Loucy (cell line): Measurements from ENCODE around the gene OR52W1.

Experiments
- H2AFZ ChIP-seq: fragments of 200-600 bp; sonication (generic); 2 replicates; pipeline ENCODE4 v1.6.0; 2016; ENCODE audit warnings: antibody characterized with exemption, mild to moderate bottlenecking, low read length, moderate library complexity
- H3F3A ChIP-seq: fragments of 200-600 bp; 2 replicates; pipeline ENCODE4 v1.6.0; 2016; ENCODE audit warnings: antibody characterized with exemption, low read depth, mild to moderate bottlenecking
- H3K27me3 ChIP-seq: fragments of 200-600 bp; sonication (generic); 2 replicates; pipeline ENCODE4 v1.6.1; 2014; ENCODE audit warnings: low read length, mild to moderate bottlenecking; ENCODE audit not compliant: insufficient read depth, poor library complexity, severe bottlenecking
- H3K36me3 ChIP-seq: fragments of 200-600 bp; sonication (generic); 2 replicates; pipeline ENCODE4 v1.6.1; 2016; ENCODE audit warnings: low read length; ENCODE audit not compliant: insufficient read depth
- H3K4me1 ChIP-seq: fragments of 200-600 bp; sonication (generic); 2 replicates; pipeline ENCODE4 v1.5.1; 2014; ENCODE audit warnings: low read length, mild to moderate bottlenecking; ENCODE audit not compliant: insufficient read depth, poor library complexity, severe bottlenecking
- H3K4me2 ChIP-seq: fragments of 200-600 bp; sonication (generic); 2 replicates; pipeline ENCODE4 v1.6.0; 2014; ENCODE audit warnings: antibody characterized with exemption, low read length, low read depth, mild to moderate bottlenecking; ENCODE audit not compliant: poor library complexity, severe bottlenecking
- H3K4me3 ChIP-seq: fragments of 200-600 bp; sonication (generic); 2 replicates; pipeline ENCODE4 v1.5.1; 2014; ENCODE audit warnings: low read length, mild to moderate bottlenecking, mixed read lengths; ENCODE audit not compliant: poor library complexity, severe bottlenecking
- H3K79me2 ChIP-seq: fragments of 200-600 bp; sonication (generic); 2 replicates; pipeline ENCODE4 v1.6.1; 2014; ENCODE audit warnings: low read length; ENCODE audit not compliant: insufficient read depth
- H3K9ac ChIP-seq: fragments of 200-600 bp; sonication (generic); 2 replicates; pipeline ENCODE4 v1.6.0; 2014; ENCODE audit warnings: mild to moderate bottlenecking, low read depth, low read length, moderate library complexity; ENCODE audit not compliant: poor library complexity, severe bottlenecking
- H3K9me2 ChIP-seq: fragments of 200-600 bp; sonication (generic); replicated peaks from 2 replicates; pipeline ENCODE4 v1.6.1; 2016; ENCODE audit warnings: low read depth, low read length, mixed read lengths
- H3K9me3 ChIP-seq: fragments of 200-600 bp; sonication (generic); 2 replicates; pipeline ENCODE4 v1.6.1; 2014; ENCODE audit warnings: mild to moderate bottlenecking, antibody characterized with exemption, low read length, low read depth; ENCODE audit not compliant: insufficient read depth
- H4K20me1 ChIP-seq: fragments of 200-600 bp; sonication (generic); 2 replicates; pipeline ENCODE4 v1.6.0; 2014; ENCODE audit warnings: antibody characterized with exemption, low read length, mild to moderate bottlenecking; ENCODE audit not compliant: insufficient read depth, poor library complexity, severe bottlenecking
- EZH2phosphoT487 ChIP-seq: fragments of 200-600 bp; IDR thresholded peaks from 2 replicates; pipeline ENCODE4 v1.6.1; 2018; ENCODE audit warnings: antibody characterized with exemption, mild to moderate bottlenecking, moderate library complexity, borderline replicate concordance
- TF ChIP-seq, protein P1 (sequence below): fragments of 200-600 bp; sonication (generic); conservative IDR thresholded peaks from 2 replicates; pipeline ENCODE4 v1.5.1; 2014; ENCODE audit warnings: mild to moderate bottlenecking, antibody characterized with exemption, low read length

Gene OR52W1

GRCh38 chr11:6197466-6198200, 1.4 kb upstream of the OR52W1 start:
- Histone ChIP-seq H3K9ac (no peak overlapping the region), H3K4me2 (no peak overlapping the region), H3K9me3 (no peaks in the 10 kb centered on the region), H3K9me2 (no peaks in the 10 kb centered on the region), H3K27me3 (no peaks in the 10 kb centered on the region), H3K36me3 (no peaks in the 10 kb centered on the region), H3K4me1 (peaks cover 9% of the 10 kb centered on the region), H3K4me3 (no peak overlapping the region), H2AFZ (no peak overlapping the region), H3K79me2 (no peaks in the 10 kb centered on the region), H4K20me1 (no peaks in the 10 kb centered on the region), H3F3A (no peaks in the 10 kb centered on the region)
- TF ChIP-seq, protein P1, sequence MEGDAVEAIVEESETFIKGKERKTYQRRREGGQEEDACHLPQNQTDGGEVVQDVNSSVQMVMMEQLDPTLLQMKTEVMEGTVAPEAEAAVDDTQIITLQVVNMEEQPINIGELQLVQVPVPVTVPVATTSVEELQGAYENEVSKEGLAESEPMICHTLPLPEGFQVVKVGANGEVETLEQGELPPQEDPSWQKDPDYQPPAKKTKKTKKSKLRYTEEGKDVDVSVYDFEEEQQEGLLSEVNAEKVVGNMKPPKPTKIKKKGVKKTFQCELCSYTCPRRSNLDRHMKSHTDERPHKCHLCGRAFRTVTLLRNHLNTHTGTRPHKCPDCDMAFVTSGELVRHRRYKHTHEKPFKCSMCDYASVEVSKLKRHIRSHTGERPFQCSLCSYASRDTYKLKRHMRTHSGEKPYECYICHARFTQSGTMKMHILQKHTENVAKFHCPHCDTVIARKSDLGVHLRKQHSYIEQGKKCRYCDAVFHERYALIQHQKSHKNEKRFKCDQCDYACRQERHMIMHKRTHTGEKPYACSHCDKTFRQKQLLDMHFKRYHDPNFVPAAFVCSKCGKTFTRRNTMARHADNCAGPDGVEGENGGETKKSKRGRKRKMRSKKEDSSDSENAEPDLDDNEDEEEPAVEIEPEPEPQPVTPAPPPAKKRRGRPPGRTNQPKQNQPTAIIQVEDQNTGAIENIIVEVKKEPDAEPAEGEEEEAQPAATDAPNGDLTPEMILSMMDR: no peak
- TF ChIP-seq EZH2phosphoT487: no peak

DNA sequence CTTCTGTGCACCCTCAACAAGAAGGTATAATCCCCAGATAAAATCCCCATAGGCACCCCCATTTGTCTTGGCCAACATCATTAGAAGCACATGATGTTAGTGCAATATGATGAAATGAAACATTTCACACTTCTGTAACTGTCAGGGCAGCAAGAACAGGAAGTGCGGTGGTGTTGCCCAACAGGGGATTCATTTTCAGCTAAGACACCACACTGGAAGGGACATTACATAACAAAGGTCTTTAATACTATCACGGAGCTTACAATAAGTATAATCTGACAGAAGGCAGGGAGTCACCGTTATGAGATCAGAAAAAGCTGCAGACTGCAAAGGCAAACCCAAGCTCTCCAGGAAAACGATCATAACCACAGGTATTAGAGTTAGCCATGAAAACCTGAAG, 2.0 kb downstream of the OR52W1 start:
- no peak overlapping the region for H3K4me2 ChIP-seq
- no peaks in the 10 kb centered on the region for H3K36me3 ChIP-seq
- TF ChIP-seq, protein P1: no peak
- TF ChIP-seq EZH2phosphoT487: no peak
- no peaks in the 10 kb centered on the region for H3K9me2 ChIP-seq
- no peaks in the 10 kb centered on the region for H3F3A ChIP-seq
- H3K79me2 ChIP-seq: no peaks in the 10 kb centered on the region
- no peak overlapping the region for H2AFZ ChIP-seq
- H3K9ac ChIP-seq: no peak overlapping the region
- no peak overlapping the region for H3K4me3 ChIP-seq
- H3K27me3 ChIP-seq: no peaks in the 10 kb centered on the region
- no peaks in the 10 kb centered on the region for H4K20me1 ChIP-seq
- H3K4me1 ChIP-seq: peaks cover 13% of the 10 kb centered on the region
- H3K9me3 ChIP-seq: no peaks in the 10 kb centered on the region

DNA sequence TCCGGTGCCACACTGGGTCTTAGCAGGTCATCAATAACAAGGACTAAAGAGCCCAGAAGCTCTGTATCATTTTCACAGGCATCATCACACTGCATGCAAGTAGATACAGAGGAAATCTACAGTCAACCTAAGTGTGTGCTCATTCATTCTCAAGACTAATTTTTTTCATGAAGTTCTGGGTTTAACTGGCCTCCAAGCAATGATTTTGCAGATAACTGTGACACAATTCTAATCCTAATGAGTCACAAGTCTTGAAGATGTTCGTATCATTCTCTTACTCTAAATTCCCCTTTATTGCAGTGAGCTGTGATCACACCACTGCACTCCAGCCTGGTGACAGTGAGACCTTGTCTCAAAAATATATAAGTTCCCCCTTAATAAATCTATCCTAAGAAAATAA, 2.5 kb downstream of the OR52W1 start:
- Histone ChIP-seq H3K9me2 (no peaks in the 10 kb centered on the region), H3K4me2 (no peak overlapping the region), H3K9me3 (no peaks in the 10 kb centered on the region), H3K36me3 (no peaks in the 10 kb centered on the region), H3K79me2 (no peaks in the 10 kb centered on the region), H3F3A (no peaks in the 10 kb centered on the region), H3K9ac (no peak overlapping the region), H2AFZ (no peak overlapping the region), H3K4me1 (peaks cover 9% of the 10 kb centered on the region), H3K27me3 (no peaks in the 10 kb centered on the region), H4K20me1 (no peaks in the 10 kb centered on the region), H3K4me3 (no peak overlapping the region)
- TF ChIP-seq, protein P1: no peak
- no peak for TF ChIP-seq EZH2phosphoT487
